ENCODE measurements around the gene FAH. TPM values are rescaled to one million over a fixed set of nuclear protein-coding genes. Genes with fewer than 3 reads are reported as not detected.

FAH gene
- total RNA-seq, 1 donor, result 27.2 TPM

DNA sequence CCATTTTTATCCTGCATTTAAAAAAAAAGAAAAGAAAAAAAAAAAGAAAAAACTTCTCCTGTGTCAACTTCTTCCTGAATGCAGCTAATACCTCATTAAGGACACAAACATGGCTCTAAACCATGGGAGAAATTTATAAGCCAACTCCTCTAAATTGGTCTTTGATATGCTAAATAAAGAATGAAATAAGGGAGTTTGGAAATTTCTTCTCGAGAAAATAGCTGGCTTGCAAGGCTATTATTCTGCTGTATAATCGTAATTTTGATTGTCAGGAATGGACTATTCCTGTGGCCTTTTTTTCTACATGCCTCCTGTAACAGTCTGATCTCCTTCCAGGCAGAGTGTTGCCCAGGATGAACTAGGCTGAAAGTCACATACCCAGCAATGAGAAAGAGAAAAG is 78.6 kb downstream of the FAH start:
- DNase-seq (ENCODE audit: low read depth), result no peak
- H3K4me3 ChIP-seq (ENCODE audit: low read depth, low read length), result no peak overlapping the region
- TF ChIP-seq CTCF (IDR thresholded peaks at IDR 0.05; ENCODE audit: insufficient read depth, low read depth, low read length), result no peak

GRCh38 chr15:80233581-80233980 is 80.8 kb downstream of the FAH start:
- no peak for DNase-seq (ENCODE audit: low read depth)
- H3K4me3 ChIP-seq (ENCODE audit: low read depth, low read length), result no peak overlapping the region
- TF ChIP-seq CTCF (IDR thresholded peaks at IDR 0.05; ENCODE audit: insufficient read depth, low read depth, low read length), result no peak

DNA sequence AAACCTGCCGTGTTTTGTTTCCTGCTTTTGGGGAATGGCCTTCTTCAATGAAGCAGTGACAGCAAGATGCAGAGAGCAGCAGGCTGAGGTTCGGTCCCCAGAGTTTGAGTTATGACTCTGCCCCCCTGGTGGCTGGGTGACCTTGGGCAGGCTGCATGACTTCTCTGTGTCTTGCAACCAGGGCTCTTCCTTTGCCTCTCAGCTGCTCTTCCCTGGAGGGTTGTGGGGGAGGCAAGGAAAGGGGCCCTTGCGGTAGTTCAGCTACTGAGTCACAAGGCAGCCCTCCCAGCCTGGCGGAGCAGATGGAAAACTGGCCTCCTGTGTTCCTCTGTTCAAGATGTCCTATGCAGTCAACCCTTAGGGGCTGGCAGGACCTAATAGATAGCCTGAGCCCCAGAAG is 82.1 kb downstream of the FAH start:
- TF ChIP-seq CTCF (IDR thresholded peaks at IDR 0.05; ENCODE audit: insufficient read depth, low read depth, low read length), result peak; percentile 63
- H3K4me3 ChIP-seq (ENCODE audit: low read depth, low read length), result no peak overlapping the region
- DNase-seq (ENCODE audit: low read depth), result peak; percentile 43

Other genes with a start within 250 kb of the FAH start
- gene BCL2A1, start 181.8 kb upstream of the FAH start, total RNA-seq, result not detected in 2 replicates
- 78.6 and 123 TPM in 2 replicates for gene ZFAND6, start 93.3 kb upstream of the FAH start, total RNA-seq
- gene CTXND1, start 99.2 kb downstream of the FAH start, total RNA-seq, result not detected in 2 replicates

All from fibroblast of villous mesenchyme (primary cell).